IMR-90 (cell line): ENCODE data around the gene WDR46.

ENCODE experiments used
- BHLHE40 ChIP-seq: fragments of 150-350 bp; IDR thresholded peaks from 2 replicates; pipeline ENCODE4 v1.6.1; 2016; ENCODE audit warnings: mild to moderate bottlenecking, low read depth, low read length
- CTCF ChIP-seq: conservative IDR thresholded peaks from 2 replicates; pipeline ENCODE4 v1.5.1; 2012; ENCODE audit warnings: mild to moderate bottlenecking, low read depth, low read length, improper control_type of control experiment
- ELK1 ChIP-seq: fragments of 150-350 bp; IDR thresholded peaks from 2 replicates; pipeline ENCODE4 v1.6.1; 2016; ENCODE audit warnings: low read depth, mild to moderate bottlenecking, low read length, moderate library complexity, borderline replicate concordance
- MAZ ChIP-seq: IDR thresholded peaks from 2 replicates; pipeline ENCODE4 v1.6.1; 2012; ENCODE audit warnings: low read depth, mild to moderate bottlenecking, low read length, improper control_type of control experiment, moderate library complexity, borderline replicate concordance
- NFE2L2 ChIP-seq: fragments of 150-350 bp; IDR thresholded peaks from 2 replicates; pipeline ENCODE4 v1.6.1; 2016; ENCODE audit warnings: low read depth, mild to moderate bottlenecking, low read length

- TF ChIP-seq BHLHE40 (no peak), MAZ (no peak), CTCF (no peak), ELK1 (no peak), NFE2L2 (no peak)
Measured at GRCh38 chr6:33278810-33279209, 10.2 kb downstream of the WDR46 start.
